Bone marrow (tissue), 2 donors: ENCODE results near the gene PHYH.
"Not testable (repeated sequence)": the region's sequence is repeated elsewhere in the genome, so short reads cannot be mapped to it uniquely, and the experiment has no call there.

ENCODE experiments used
- DNase-seq, 2 donors: peaks; one replicate each; lab custom pipeline; 2025; lab: John Stamatoyannopoulos, UW

The PHYH gene

GRCh38 chr10:13299437-13300287 lies at the start of gene PHYH:
Gene PHYH (minus strand): TSS chr10:13300064. CDS start chr10:13300042, 22 bp downstream.
- DNase-seq: peak; percentile 23 to 63

- DNase-seq: peak in 1 of 2 donors; percentile 37
These were observed 48.6 kb upstream of the PHYH start, which contains the start of gene SEPHS1 for GRCh38 chr10:13348216-13349017. Gene SEPHS1 (minus strand): TSS chr10:13348293. CDS start chr10:13344950, 3,343 bp downstream.

- DNase-seq: peak; percentile 46 to 73
These were observed 47.8 kb upstream of the PHYH start for GRCh38 chr10:13347500-13348156.

GRCh38 chr10:13347043-13347499 lies 47.2 kb upstream of the PHYH start:
- no peak for DNase-seq

- no peak for DNase-seq
These were observed 46.6 kb upstream of the PHYH start for GRCh38 chr10:13346283-13347042.

GRCh38 chr10:13340626-13341376 lies 40.9 kb upstream of the PHYH start:
- DNase-seq: no peak

- DNase-seq: no peak
These were observed 40.2 kb upstream of the PHYH start for GRCh38 chr10:13340068-13340467.

- DNase-seq: no peak
These were observed 38.7 kb upstream of the PHYH start for GRCh38 chr10:13338390-13339110.

- no peak for DNase-seq
These were observed 37.9 kb upstream of the PHYH start for GRCh38 chr10:13337827-13338196.

GRCh38 chr10:13337128-13337826 lies 37.4 kb upstream of the PHYH start:
- no peak for DNase-seq

GRCh38 chr10:13335881-13336280 lies 36.0 kb upstream of the PHYH start:
- no peak for DNase-seq

- DNase-seq: no peak
These were observed 34.7 kb upstream of the PHYH start for GRCh38 chr10:13334556-13334955.

GRCh38 chr10:13331646-13332045 lies 31.8 kb upstream of the PHYH start:
- no peak for DNase-seq

- DNase-seq: not testable (repeated sequence)
These were observed 31.1 kb upstream of the PHYH start for GRCh38 chr10:13330980-13331379.

GRCh38 chr10:13329565-13329964 lies 29.7 kb upstream of the PHYH start:
- no peak for DNase-seq

- DNase-seq: no peak
These were observed 28.7 kb upstream of the PHYH start for GRCh38 chr10:13328613-13329012.

GRCh38 chr10:13328126-13328525 lies 28.3 kb upstream of the PHYH start:
- DNase-seq: no peak

GRCh38 chr10:13327534-13327933 lies 27.7 kb upstream of the PHYH start:
- DNase-seq: no peak

GRCh38 chr10:13322615-13323148 lies 22.8 kb upstream of the PHYH start:
- no peak for DNase-seq
